GM12878 (cell line): ENCODE measurements around the gene METTL9. TPM values are rescaled to one million over a fixed set of nuclear protein-coding genes. Genes with fewer than 3 reads are reported as not detected.
"Not testable (repeated sequence)": the region's sequence is repeated elsewhere in the genome, so short reads cannot be mapped to it uniquely, and the experiment has no call there.

Source experiments
- ATAC-seq: fragments of 200-7000 bp; cut with Tn5 transposase; 3 replicates; pipeline ENCODE4 v1.9.1; 2020; ENCODE audit warnings: mild to moderate bottlenecking, moderate library complexity
- BruUV-seq: library from RNA; stranded (reverse); fragments of 400-500 nt; replicated peaks from 2 replicates; lab custom pipeline; 2021; lab: Mats Ljungman, UMichigan
- CTCF ChIA-PET: fragments of 300-600 bp; sonication (Branson Sonifier 250); formaldehyde crosslinking; extraction: SDS; loops from one replicate; lab custom pipeline; 2021; ENCODE audit warnings: inconsistent platforms; lab: Yijun Ruan, JAX
- POLR2A ChIA-PET: fragments of 350-600 bp; formaldehyde crosslinking; extraction: SDS; loops from one replicate; lab custom pipeline; 2021; ENCODE audit warnings: inconsistent platforms; lab: Charles Lee
- RAD21 ChIA-PET: fragments of 300-600 bp; sonication (Branson Sonifier 250); formaldehyde crosslinking; loops from one replicate; lab custom pipeline; 2023; ENCODE audit warnings: antibody characterized with exemption; ENCODE audit not compliant: unreplicated experiment; lab: Charles Lee
- SMC1A ChIA-PET: fragments of 300-600 bp; sonication (Branson Sonifier 250); formaldehyde crosslinking; loops from one replicate; lab custom pipeline; 2023; ENCODE audit not compliant: unreplicated experiment, uncharacterized antibody; lab: Charles Lee
- DNase-seq: peaks from one replicate; pipeline ENCODE4 v3.0.0-alpha.2; 2011; ENCODE audit warnings: low read depth, low spot score
- FAIRE-seq: peaks from 3 replicates; lab custom pipeline; 2011; peaks lifted over from hg19 to GRCh38; lab: Jason Lieb, UNC
- H2AFZ ChIP-seq: 2 replicates; pipeline ENCODE4 v1.6.0; 2011; ENCODE audit warnings: low read depth, low read length, control low read depth; ENCODE audit not compliant: control insufficient read depth
- H3K27ac ChIP-seq: 2 replicates; pipeline ENCODE4 v1.5.1; 2011; ENCODE audit warnings: control low read depth; ENCODE audit not compliant: control insufficient read depth, insufficient read depth
- H3K27me3 ChIP-seq, 2 experiments: replicated peaks in 1 of 2; 2 replicates each; pipeline versions ENCODE4 v1.6.0 to v1.6.1; 2011; ENCODE audit warnings: low read length in 1 of 2; ENCODE audit not compliant: control insufficient read depth in 2 of 2, insufficient read depth in 2 of 2
- H3K36me3 ChIP-seq, 2 experiments: 2 replicates each; pipeline ENCODE4 v1.5.1; 2011; ENCODE audit warnings: low read length in 1 of 2; ENCODE audit not compliant: control insufficient read depth in 2 of 2, insufficient read depth in 2 of 2
- H3K4me1 ChIP-seq: 2 replicates; pipeline ENCODE4 v1.6.1; 2011; ENCODE audit warnings: mild to moderate bottlenecking, low read length, moderate library complexity, mixed read lengths; ENCODE audit not compliant: control insufficient read depth, insufficient read depth
- H3K4me2 ChIP-seq: 2 replicates; pipeline ENCODE4 v1.6.0; 2011; ENCODE audit warnings: control low read depth; ENCODE audit not compliant: control insufficient read depth, insufficient read depth
- H3K4me3 ChIP-seq: fragments of 200-600 bp; sonication (generic); 2 replicates; pipeline ENCODE4 v1.5.1; 2016
- H3K79me2 ChIP-seq: 2 replicates; pipeline ENCODE4 v1.6.0; 2011; ENCODE audit warnings: low read length; ENCODE audit not compliant: control insufficient read depth, insufficient read depth
- H3K9ac ChIP-seq: 2 replicates; pipeline ENCODE4 v1.8.0; 2011; ENCODE audit warnings: low read length, control low read depth, mixed read lengths; ENCODE audit not compliant: control insufficient read depth, insufficient read depth
- H3K9me3 ChIP-seq: replicated peaks from 3 replicates; pipeline ENCODE4 v1.5.1; 2011; ENCODE audit warnings: mild to moderate bottlenecking, low read length; ENCODE audit not compliant: control insufficient read depth, insufficient read depth
- H4K20me1 ChIP-seq: 2 replicates; pipeline ENCODE4 v1.6.0; 2011; ENCODE audit not compliant: control insufficient read depth, insufficient read depth
- HDGF ChIP-seq: fragments of 450-650 bp; IDR thresholded peaks from 2 replicates; pipeline ENCODE4 v1.6.1; 2016; ENCODE audit warnings: antibody characterized with exemption
- ZNF217 ChIP-seq: fragments of 450-650 bp; IDR thresholded peaks from 2 replicates; pipeline ENCODE4 v1.6.1; 2017; ENCODE audit warnings: antibody characterized with exemption, mild to moderate bottlenecking
- WGBS: methylation state at CpG from one replicate; pipeline ENCODE4 v1.1.6; 2016; ENCODE audit warnings: low lambda C conversion rate; ENCODE audit not compliant: insufficient replicate concordance, insufficient coverage; ENCODE audit errors: missing lambda C conversion rate; 5-methylcytosine and 5-hydroxymethylcytosine counted together
- in situ Hi-C: fragments of 300-500 bp; cut with MboI; formaldehyde crosslinking; loops from 9 replicates; pipeline ENCODE4 v1.14.3; 2018; ENCODE audit warnings: mixed read lengths
- intact Hi-C: fragments of 100-400 bp; cut with micrococcal nuclease; formaldehyde crosslinking; loops from one replicate; pipeline ENCODE4 v1.14.2; 2022; ENCODE audit not compliant: unreplicated experiment
- polyA plus RNA-seq, 11 experiments: library from polyadenylated mRNA; depleted of rRNA in 4 of 11; unstranded in 6 of 11; stranded (reverse) in 5 of 11; fragments of >200 nt; fragmentation: Nextera tagmentation in 4 of 11; fragmentation: Illumina TruSeq in 1 of 11; extraction: Ambion mirVana in 4 of 11; extraction: Trizol in 1 of 11; gene quantifications; 1 replicate in 1 of 11; 2 replicates in 10 of 11; pipeline versions ENCODE4 v1.2.1 to v1.2.3, GENCODE V29; 2011 to 2016; ENCODE audit warnings: inconsistent platforms in 2 of 11, missing spikeins in 2 of 11, low read depth in 1 of 11
- total RNA-seq, 4 experiments: library from RNA; depleted of rRNA in 3 of 4; stranded (reverse); fragments of >200 nt in 3 of 4; fragmentation: Illumina TruSeq in 1 of 4; extraction: Trizol in 1 of 4; gene quantifications; 2 replicates each; pipeline versions ENCODE4 v1.2.1 to v1.2.3, GENCODE V29; 2013 to 2021

METTL9 gene
- total and polyA plus RNA-seq, 10 of the 15 experiments (the other 5 are each of a cell fraction or from before 2014, with no cell fraction given) = 19.4 to 119 (median 101) TPM

DNA sequence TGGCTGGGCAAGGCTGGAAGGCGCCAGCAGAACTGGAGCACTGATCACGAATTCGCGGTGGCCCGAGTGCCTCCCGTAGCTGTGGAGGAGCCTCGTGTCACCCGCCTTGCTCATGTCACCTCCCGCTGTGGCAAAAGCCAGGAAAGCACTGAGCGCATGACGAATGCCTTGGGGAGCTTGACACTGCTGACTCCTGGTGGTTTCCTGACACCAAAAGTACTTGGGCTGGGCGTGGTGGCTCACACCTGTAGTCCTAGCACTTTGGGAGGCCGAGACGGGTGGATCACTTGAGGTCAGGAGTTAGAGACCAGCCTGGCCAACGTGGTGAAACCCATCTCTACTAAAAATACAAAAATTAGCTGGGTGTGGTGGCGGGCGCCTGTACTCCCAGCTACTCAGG lies 47.8 kb upstream of the METTL9 start:
- 81% methylated on average over 11 of the region's 17 CpGs for WGBS
- not testable (repeated sequence) for FAIRE-seq

GRCh38 chr16:21553481-21554296 lies 45.7 kb upstream of the METTL9 start:
- not testable (repeated sequence) for H3K36me3 ChIP-seq, ATAC-seq, H3K27ac ChIP-seq, FAIRE-seq, H3K27me3 ChIP-seq, H4K20me1 ChIP-seq, BruUV-seq, H3K9me3 ChIP-seq, H3K4me1 ChIP-seq, H3K9ac ChIP-seq, H3K79me2 ChIP-seq, H3K4me2 ChIP-seq, H3K4me3 ChIP-seq, H2AFZ ChIP-seq, DNase-seq
- intact Hi-C loops = loop anchor here (2.0 kb wide), 4 partner anchors 253 to 1507 kb away; partner anchors contain the start of gene LDAF1
- WGBS = 92% methylated on average over 19 of the region's 19 CpGs
- TF ChIP-seq ZNF217 (0 out of 2 replicates have a peak, but pooled peaks have one; percentile 55), HDGF (0 out of 2 replicates have a peak, but pooled peaks have one; percentile 1)
- ChIA-PET RAD21 (interaction anchor here (0.6 to 0.7 kb wide), 2 partner anchors 253 to 688 kb away, joined by 3 to 4 read pairs; no protein-coding TSS in a partner anchor), SMC1A (interaction anchor here (0.6 to 1.5 kb wide), 6 partner anchors 10 to 1861 kb away, joined by 3 to 5 read pairs (median 3); no protein-coding TSS in a partner anchor), CTCF (interaction anchor here (0.7 to 1.8 kb wide), 3 partner anchors 253 to 400 kb away, joined by 3 to 9 read pairs (median 3); no protein-coding TSS in a partner anchor), POLR2A (interaction anchor here (0.7 to 1.1 kb wide), 3 partner anchors 33 to 394 kb away, joined by 3 read pairs; no protein-coding TSS in a partner anchor)
- in situ Hi-C loops = loop anchor here (10.0 kb wide), 3 partner anchors 259 to 1511 kb away; no protein-coding TSS in a partner anchor

More for the DNA sequence above, 47.8 kb upstream of the METTL9 start:
- H3K27me3 ChIP-seq, BruUV-seq, H3K9me3 ChIP-seq, CTCF ChIA-PET, H3K4me3 ChIP-seq, H3K36me3 ChIP-seq, H3K9ac ChIP-seq, H3K4me1 ChIP-seq, H2AFZ ChIP-seq, ATAC-seq, intact Hi-C loops, H4K20me1 ChIP-seq, SMC1A ChIA-PET, H3K4me2 ChIP-seq, H3K27ac ChIP-seq, POLR2A ChIA-PET, H3K79me2 ChIP-seq, DNase-seq, RAD21 ChIA-PET: not testable (repeated sequence)
- in situ Hi-C loops = loop anchor here (10.0 kb wide), 3 partner anchors 257 to 1513 kb away; no protein-coding TSS in a partner anchor
